SKM-1 (cell line): ENCODE results near the gene TIMM8B.
"Not testable (repeated sequence)": the region's sequence is repeated elsewhere in the genome, so short reads cannot be mapped to it uniquely, and the experiment has no call there.

Experiments used
- DNase-seq: peaks from one replicate; lab custom pipeline; 2025; ENCODE audit not compliant: unreplicated experiment; lab: John Stamatoyannopoulos, UW

TIMM8B gene, protein sequence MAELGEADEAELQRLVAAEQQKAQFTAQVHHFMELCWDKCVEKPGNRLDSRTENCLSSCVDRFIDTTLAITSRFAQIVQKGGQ

DNA sequence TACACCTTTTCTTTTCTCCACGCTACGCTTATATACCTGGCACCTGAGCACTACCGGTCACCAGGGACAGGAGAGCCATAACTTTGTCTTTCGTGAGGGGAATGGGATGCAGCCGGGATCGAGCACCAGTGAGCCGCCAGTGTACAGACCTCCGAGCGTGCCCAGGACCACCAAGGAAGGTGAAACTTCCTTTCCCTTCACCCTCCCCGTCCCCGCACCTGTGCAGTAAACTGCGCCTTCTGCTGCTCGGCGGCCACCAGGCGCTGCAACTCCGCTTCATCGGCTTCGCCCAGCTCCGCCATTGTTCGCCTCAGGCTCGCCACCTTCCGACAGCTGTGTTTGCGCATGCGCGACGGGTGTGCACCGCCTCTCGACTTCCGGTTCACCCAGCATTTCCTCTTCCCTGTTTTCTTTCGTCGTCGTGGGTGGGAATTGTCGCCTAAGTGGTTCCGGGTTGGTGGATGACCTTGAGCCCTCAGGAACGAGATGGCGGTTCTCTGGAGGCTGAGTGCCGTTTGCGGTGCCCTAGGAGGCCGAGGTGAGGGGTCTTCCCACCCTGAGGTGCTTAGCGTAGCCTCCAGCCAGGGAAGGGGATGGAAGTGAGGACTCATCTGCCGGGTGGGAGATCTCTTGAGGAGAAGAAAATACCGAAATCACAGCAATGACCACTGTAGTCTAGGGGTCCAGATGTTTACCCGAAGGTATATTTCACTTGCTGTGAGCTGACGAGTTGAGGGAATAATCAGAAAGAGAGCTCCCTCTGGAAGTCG lies at the start of gene TIMM8B, which contains the start of gene SDHD:
Gene TIMM8B (minus strand): TSS at position 335 of the 770 bp plus-strand sequence. CDS start 33 bp downstream, at position 302.
Gene SDHD (plus strand): TSS at position 452 of the 770 bp plus-strand sequence. CDS start 35 bp downstream, at position 487.
- peak; percentile 90 for DNase-seq

DNA sequence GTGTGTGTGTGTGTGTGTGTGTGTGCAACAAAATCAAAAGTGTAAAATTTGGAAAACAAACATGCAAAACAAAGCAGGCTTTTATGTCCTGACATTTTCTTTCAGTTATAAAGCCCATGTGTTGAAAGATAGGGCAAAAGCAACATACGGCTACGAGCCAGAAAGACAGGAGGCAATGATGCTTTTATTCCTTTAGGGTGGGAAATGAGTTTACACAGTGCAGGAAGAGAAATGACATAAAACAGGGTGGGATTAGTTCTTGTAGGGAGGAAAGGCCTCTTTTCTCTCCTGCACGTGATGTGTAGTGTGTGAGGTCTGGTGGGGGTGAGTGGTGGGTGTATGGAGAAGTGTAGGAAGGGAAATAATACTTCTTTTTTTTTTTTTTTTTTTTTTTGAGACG lies 47.9 kb upstream of the TIMM8B start:
- DNase-seq, result no peak

DNA sequence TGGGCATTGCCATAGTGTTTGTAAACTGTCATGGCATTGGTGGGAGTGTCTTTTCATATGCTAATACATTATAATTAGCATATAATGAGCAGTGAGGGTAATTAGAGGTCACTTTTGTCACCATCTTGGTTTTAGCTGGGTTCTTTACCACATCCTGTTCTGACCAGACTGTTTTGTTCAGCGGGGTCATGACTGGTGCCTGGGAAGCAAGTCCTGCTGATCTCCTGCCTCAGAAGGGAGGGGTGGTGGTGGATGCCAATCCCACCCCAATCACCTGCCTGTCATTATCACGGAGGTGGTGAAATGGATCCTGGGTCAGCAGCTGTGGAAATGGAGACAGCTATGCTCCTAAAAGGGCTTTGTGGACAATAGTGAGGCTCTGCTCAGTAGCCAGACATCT lies 46.2 kb upstream of the TIMM8B start:
- no peak for DNase-seq

DNA sequence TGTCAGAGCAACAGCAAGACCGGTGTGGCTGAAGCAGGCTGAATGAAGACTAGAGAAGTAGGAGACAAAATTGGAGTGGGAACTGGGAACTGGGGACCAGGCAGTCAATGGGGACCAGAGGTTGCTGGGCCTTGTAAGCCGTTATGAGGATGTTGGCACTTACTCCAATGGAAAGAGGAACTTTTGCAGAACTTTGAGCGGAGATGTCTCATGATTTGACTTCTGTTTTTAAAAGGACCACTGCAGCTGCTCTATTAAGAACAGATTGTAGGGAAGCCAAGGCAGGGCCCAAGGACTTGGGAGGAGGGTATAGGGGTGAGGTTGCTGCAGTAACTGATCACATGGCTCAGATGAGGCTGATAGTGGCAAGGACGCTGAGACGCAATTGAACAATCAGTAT lies 43.1 kb upstream of the TIMM8B start:
- DNase-seq, result peak; percentile 49

DNA sequence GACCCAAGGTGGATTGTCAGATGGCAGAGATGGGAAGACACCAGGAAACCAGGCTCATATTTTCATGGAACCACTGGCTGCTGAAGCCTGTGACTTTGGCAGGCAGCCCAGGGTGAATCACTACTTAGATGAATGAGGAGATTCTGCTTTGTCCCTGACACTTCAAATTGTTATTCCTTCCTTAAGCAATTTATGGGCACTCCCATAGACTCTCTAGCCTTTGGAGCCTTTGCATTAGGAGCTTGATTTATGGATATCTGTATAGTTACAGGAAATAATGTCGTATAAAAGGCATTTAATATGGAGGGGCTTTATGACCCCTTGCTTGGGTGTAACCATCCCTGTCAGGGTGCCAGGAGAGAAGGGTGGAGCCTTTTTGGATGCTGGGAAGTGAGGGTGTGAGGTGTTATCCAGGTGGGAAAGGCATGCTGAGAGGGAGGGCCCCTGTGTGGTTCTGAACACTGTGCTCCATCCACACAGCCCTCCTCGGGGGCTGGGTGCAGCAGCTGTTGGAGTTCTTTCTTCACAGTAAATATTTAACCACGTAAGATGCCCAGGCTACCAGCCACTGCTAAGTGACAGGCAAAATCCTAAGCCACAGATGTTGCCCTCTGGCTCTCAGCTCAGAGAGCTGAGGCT lies 42.0 kb upstream of the TIMM8B start:
- no peak for DNase-seq

DNA sequence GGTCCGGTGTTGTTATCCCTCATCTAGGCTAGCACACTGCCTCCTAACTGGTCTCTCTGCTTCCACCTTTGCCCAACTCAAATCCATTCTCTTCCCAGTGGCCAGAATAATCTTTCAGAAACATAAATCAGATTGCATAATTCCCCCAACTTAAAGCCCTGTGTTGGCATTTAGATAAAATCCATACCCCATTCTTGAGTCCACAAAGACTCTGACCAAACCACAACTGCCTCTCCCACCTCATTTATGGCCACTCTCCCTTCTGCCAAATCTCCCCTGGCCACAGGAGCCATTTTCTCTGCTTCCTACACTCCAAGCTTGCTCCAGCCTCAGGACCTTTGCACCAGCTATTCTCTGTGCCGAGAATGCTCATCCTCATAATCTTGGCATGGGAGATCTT lies 40.5 kb upstream of the TIMM8B start:
- DNase-seq, result no peak

DNA sequence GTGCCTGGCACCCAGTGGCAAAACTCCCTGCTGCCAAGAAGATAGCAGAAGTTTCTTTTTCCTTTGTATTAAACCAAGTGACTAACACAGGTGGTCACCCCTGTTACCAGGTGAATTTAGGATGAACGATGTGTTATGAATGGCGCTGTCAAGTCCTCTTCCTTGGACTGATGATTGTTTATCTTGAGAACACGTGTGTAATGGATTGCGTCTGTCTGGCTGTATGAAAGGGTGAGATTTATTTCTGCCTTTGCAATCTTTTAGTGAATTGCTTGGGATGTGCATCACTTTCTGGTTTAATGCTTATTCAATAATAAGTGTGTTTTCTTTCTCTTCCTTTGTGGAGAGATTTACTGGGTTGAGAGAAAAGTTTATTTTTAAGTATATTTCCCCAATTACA lies 36.6 kb upstream of the TIMM8B start:
- DNase-seq, result no peak

DNA sequence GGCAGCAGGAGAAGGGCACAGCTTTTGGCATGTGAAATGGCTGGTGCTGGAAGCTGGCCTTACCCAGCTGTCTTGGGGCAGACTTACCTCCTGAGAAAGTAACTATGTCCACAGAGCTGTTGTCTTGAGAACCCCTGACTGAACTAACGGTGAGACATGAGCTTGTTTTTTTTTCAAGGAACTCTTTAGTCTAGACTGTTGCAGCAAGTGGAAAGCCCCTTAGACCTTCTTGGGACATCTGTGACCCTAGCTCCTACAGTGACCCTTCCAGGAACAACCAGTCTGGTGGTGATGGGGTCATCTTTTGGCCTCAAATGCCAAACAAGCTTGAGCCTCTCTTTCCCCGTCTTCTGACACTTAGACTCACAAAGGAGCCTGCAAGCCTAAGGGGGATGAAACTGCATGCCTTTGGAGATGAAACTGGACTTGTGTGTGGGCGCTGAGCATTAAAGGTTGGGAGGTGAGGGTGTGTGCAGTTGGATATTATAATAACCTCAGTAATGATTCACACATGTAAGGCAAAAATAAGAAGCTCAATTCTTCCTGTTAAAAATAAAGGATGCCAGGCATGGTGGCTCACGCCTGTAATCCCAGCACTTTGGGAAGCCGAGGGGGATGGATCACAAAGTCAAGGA lies 35.5 kb upstream of the TIMM8B start:
- no peak for DNase-seq

DNA sequence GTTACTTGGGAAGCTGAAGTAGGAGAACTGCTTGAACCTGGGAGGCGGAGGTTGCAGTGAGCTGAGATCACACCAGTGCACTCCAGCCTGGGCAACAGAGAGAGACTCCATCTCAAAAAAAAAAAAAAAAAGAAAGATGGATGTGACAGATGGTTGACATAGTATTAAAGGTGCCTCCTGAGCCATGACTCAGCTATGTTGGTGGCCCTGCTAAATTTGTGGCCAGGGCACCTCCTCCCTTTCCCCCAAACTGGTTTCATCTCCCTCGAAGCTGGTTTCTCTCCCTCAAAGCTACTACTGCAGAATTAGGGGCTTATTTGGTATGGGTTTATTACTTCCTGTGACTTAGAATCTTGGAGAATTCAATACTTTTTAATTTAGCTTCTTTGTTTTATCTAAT lies 31.6 kb upstream of the TIMM8B start:
- no peak for DNase-seq

DNA sequence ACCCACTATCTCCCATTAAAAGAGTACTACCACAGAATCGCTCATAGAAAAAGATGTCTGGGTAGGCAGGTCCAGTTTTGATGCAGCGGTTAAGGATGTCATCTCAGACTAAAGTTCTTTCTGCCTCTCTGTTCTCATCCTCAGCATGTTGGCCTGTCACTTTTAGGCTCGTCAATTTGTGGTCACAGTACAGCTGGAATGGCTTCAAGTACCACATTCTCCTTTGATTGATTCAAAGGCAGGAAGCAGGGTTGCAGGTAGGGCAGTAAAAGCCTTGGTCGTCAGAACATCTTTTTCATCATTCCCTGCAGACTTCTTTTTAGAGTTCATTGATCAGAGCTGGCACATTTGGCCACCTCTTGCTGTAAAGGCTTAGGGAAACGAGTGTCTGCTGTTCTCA lies 28.8 kb upstream of the TIMM8B start:
- no peak for DNase-seq

DNA sequence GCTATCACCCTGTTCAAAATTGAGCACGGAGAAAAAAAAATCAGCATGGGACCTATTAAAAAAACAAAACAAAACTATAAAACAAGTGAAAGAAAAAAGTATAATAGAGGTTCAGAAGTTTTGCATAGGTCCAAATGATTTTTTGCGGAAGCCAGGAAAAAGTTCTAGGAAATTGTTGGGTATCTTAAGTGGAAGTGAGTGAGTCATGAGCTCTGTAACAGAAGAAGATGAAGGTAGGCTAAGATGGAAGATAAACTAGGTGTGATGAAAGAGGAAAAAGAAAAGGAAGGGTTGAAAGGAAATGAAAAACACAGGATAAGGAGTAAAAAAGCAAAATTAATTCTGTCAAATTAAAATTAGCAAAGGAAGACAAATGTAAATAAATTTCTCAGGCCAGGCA lies 27.9 kb upstream of the TIMM8B start:
- DNase-seq, result no peak

DNA sequence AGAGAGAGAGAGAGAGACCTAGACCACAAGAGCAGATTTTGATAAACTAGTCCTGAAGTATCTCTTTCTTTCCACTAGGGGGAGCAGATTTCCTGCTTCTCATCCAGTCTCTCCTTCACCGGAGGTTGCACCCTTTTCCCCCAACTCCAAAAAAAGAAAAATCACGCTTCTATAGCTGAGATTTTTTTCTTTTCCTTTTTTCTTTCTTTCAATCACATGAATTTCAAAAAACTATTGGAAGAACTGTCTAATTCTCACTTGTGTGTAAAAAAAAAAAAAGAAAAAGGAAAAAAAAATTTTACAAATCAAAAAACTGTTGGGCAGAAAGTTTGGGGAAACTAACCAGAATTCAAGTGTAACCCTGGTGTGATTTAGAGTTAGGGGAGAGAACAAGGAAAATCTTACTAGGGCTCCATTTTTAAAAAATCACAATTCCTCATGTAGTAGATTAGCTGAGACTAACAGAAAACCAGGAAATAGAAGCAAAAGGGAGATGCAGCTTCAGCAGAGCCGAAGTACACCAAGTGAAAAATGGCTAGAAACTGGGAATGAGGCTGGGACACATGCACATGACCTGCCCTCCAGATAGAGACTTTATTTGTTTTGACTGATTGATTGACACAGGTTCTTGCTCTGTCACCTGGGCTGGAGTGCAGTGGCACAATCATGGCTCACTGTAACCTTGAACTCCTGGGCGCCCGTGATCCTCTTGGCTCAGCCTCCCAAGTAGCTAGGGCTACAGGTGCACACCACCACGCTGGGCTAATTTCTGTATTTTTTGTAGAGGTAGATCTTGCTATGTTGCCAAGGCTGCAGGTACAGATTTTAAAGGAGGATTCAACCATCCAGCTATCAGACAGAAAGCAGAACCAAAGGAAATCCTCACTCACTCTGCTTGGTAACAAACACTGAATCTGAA lies 27.2 kb upstream of the TIMM8B start:
- peak; percentile 53 for DNase-seq

DNA sequence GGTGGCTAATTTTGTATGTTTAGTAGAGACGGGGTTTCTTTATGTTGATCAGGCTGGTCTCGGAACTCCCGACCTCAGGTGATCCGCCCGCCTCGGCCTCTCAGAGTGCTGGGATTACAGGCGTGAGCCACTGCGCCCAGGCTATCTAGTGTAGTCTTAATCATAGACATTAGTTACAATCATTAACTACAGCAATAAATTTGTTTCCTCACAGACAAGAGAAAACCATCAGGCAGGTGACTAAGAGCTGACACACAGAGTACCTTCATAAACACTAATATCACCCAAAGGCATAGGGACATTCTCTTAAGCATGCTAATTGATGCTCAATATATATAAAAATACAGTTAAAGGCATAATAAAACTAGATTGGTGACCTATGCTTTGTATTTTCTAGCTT lies 19.5 kb upstream of the TIMM8B start:
- DNase-seq, result no peak

DNA sequence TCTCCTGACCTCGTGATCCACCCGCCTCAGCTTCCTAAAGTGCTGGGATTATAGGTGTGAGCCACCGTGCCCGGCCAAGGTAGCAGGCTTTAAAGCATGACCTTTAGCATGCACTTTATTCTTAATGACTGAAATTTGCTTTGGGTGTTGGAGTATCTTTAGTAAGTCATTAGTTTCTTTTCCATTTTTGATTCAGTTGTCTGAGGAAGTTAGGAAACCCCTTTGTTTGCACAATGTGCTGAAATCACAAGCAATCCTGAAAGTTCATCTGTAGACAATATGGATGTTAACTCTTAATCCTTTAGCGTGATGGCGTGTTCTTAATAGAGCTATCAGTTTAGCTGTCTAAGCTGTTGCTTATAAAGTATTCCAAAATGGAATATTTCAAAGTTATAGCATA lies 16.9 kb upstream of the TIMM8B start:
- no peak for DNase-seq

DNA sequence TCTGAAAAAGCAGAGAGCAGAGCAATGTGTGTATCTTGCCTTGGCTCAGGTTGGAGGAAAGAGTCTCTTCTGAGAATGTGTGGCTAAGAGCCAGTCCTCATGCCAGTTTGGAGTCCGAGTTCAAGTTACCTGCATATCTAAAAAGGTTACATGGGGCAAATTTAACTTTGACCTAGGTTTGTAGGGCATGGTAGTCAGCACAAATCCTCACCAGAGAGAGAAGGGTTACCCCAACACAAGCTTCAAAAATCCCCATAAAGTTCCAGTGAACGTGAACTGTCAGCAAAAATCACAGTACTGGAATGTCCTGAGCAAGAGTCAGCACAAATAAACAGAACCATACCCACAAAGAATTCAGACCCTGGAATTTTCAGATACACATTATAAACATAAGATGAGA lies 13.9 kb upstream of the TIMM8B start:
- DNase-seq, result no peak

DNA sequence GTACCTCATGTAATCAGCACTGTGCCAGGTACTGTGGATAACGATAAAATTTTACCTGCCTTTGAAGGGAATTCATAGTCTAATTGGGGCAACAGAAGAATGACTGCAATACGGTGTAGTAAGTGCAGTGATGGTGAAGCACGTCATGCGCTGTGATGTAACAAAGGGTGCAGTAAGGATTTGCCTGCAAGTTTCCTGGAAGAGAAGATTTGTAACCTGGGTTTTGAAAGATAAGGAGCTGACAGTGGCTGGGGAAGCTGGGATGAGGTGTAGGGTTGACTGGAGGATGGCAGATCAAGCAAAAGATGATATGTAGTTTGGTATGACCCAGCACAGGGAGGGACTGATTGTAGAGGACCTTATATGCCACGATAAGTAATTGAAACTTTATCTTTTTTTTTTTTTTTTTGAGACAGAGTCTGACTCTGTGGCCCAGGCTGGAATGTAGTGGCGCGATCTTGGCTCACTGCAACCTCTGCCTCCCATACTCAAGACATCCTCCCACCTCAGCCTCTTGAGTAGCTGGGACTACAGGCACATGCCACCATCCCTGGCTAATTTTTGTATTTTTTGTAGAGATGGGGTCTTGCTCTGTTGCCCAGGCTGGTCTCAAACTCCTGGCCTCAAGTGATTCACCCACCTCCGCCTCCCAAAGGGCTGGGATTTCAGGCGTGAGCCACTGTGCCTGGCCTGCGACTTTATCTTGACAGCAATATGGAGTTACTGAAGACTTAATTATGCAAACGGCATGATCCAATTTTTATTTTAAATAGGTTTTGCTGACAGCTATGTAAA lies 11.4 kb upstream of the TIMM8B start:
- DNase-seq, result no peak

DNA sequence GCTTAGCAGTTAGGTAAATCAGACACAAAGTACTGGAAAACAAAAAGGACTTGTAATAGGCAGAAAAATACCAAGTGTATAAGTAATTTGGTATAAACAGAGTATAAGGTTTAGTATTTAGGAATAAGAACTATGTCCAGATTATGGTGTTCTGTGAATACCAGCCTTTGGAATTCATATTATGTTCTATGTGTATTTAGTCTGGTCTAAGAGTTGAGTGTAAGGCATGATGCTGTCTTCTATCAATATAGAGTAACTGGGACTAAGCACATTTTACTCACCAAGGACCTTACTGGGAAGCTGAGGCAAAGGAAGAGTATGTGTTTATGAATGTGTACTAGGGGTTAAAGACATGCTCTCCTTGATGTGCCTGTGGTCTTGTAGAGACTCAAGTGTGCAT lies 9.6 kb upstream of the TIMM8B start:
- DNase-seq, result no peak

DNA sequence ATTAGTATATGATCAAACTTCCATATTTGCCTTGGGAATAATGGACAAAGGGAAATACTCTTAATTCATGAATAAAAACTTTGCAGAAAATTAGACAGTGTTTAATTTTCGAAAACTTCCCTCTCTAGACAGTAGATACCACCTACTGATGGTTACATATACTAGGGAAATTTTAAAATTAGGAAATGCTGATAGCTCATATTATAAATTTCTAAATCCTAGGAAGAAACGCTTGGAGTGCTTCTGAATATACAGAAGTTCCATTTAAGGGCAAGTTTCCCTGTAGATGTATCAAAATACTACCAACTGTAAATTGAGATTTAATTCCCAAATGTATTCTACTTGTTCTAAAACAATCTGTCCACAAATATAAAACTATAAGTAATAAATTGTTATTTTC lies 8.7 kb upstream of the TIMM8B start:
- not testable (repeated sequence) for DNase-seq

DNA sequence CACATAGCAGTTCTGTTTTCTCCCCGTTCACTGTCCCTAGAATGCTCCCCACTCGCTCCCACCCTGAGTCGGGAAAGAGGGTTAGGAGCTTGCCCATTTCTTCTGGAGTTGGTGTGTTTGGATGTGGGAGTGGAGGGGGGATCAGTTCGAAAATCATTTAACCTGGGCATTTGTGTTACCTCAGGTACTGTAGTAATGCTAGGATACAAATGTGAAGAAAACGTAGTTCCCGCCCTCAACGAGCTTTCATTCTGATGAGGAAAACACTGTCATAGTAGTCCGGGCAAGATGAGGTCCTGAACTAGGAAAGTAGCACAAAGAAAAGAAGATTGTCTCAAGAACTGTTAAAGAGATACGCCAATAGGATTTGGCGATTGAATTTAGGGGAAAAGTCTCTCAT lies 656 bp upstream of the TIMM8B start:
- no peak for DNase-seq

DNA sequence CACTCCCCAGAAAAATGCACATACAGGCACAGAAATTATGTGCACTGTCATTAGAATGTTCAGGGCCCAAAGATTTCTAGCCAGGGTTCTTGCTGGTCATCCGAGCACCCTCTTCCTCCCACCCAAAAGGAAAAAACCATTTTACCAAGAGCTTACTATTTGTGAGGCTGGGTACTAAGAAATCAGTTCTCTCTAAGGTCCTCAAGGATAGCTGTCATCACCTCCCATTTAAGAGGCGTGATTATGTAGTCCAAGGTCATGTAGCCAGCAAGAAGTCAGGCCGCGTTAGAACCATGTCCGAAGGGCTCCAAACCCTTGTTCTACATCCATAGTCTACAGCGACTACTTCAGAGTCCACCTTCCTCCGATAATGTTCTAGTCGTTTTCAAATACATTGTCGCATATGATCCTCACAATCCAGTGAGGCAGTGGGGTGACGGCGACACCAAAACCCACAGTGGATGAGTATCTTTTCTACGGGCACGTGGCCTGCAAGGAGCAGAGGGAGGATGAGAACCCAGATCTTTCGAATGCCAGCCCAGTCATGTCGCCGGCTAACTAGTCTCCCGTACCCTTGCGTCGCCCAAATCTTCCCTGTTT lies 634 bp downstream of the TIMM8B start:
- no peak for DNase-seq
